ENCODE measurements around the gene STIM2. TPM values are rescaled to one million over a fixed set of nuclear protein-coding genes. Genes with fewer than 3 reads are reported as not detected.

Gene STIM2
- total RNA-seq, 1 experiment from 2014 or later = 23.9 TPM

DNA sequence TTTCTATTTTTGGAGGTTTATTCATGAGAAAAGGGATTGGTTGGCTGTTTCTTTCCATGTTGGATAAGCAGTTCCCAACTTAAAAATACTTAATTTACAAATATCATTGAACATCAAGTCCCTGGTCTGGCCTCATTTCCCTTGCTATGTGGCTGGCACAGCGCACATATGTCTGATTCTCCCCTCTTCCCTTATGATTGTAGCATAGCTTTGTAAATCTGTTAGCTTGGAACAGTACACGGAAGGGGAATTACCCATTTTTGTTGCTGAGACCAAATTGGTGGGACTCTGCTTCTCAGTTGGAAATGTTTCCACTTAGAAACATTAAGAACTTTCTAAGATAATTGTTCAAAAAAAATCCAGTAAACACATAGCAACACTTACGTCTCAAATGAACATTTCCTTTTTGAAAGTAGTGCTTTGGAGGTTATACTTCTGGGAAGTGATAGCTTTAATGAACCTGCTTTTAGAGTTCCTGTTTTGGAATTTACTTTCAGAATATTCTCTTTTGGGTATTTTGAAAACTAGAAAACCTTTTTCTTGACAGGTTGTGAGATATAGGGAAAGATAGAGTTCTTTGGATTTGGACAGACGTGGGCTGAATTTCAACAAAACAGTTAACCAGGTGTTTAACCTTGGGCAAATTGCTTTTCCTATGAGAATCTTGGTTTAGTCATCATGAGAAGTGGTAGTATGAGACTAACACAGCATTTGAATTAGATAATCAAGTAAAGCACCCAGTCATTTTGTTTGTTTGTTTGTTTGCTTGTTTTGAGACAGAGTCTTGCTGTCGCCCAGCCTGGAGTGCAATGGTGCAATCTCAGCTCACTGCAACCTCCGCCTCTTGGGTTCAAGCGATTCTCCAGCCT, 47.3 kb downstream of the STIM2 start:
- CTCF ChIA-PET = interaction anchor here (0.5 kb wide), 1 partner anchor 52 kb away, joined by 20 read pairs; no protein-coding TSS in a partner anchor
- Histone ChIP-seq H3K36me3 (ENCODE audit: control insufficient read depth, insufficient read depth, low read length) (no peaks in the 10 kb centered on the region), H3K4me1 (ENCODE audit: control insufficient read depth, insufficient read depth, low read length) (no peaks in the 10 kb centered on the region), H3K9me3 (ENCODE audit: control insufficient read depth, insufficient read depth, low read depth, low read length) (no peaks in the 10 kb centered on the region), H3K27ac (ENCODE audit: low read length) (no peak overlapping the region), H3K4me3 (ENCODE audit: low read depth in 2 of 2, low read length in 2 of 2) (no peak overlapping the region), H3K27me3 (ENCODE audit: control insufficient read depth, insufficient read depth, low read length) (no peaks in the 10 kb centered on the region)
- ATAC-seq = no peak
- BruUV-seq (replicated peaks) = no TSS peak
- TF ChIP-seq SIN3A (IDR thresholded peaks at IDR 0.05; ENCODE audit: borderline replicate concordance, insufficient read depth, low read depth, low read length) = no peak
- TF ChIP-seq POLR2AphosphoS5 (IDR thresholded peaks at IDR 0.05; ENCODE audit: low read depth, low read length) = no peak
- no peak for TF ChIP-seq TCF7L2 (IDR thresholded peaks at IDR 0.05; ENCODE audit: low read depth, low read length)
- in situ Hi-C loops (cut with HindIII; ENCODE audit: low pct_unique_long_range_greater_than_20kb, low sequenced_read_pairs) = no loop called here
- DNase-seq (ENCODE audit: low read depth, low spot score) = no peak
- POLR2A ChIA-PET = no interaction called here
- intact Hi-C loops (cut with micrococcal nuclease; ENCODE audit: unreplicated experiment) = no loop called here

DNA sequence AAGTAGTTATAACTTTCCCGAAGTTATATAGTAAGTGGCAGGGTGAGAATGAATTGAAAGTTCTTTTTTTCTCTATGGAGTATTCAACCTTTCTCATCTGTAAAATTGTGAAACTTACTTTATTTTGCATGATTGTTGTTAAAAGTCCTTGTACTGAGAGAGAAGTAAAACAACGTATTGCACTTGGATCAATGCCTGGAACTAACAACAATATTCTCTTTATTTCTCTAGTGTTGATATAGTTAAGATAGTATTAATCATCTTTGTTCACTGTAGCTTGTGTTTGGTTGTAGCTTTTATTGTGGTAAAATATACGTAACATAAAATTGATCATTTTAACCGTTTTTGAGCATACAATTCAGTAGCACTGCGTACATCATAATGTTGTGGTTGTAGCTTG, 48.7 kb downstream of the STIM2 start:
- no peak for TF ChIP-seq POLR2AphosphoS5 (IDR thresholded peaks at IDR 0.05; ENCODE audit: low read depth, low read length)
- TF ChIP-seq SIN3A (IDR thresholded peaks at IDR 0.05; ENCODE audit: borderline replicate concordance, insufficient read depth, low read depth, low read length) = no peak
- TF ChIP-seq, protein P1, sequence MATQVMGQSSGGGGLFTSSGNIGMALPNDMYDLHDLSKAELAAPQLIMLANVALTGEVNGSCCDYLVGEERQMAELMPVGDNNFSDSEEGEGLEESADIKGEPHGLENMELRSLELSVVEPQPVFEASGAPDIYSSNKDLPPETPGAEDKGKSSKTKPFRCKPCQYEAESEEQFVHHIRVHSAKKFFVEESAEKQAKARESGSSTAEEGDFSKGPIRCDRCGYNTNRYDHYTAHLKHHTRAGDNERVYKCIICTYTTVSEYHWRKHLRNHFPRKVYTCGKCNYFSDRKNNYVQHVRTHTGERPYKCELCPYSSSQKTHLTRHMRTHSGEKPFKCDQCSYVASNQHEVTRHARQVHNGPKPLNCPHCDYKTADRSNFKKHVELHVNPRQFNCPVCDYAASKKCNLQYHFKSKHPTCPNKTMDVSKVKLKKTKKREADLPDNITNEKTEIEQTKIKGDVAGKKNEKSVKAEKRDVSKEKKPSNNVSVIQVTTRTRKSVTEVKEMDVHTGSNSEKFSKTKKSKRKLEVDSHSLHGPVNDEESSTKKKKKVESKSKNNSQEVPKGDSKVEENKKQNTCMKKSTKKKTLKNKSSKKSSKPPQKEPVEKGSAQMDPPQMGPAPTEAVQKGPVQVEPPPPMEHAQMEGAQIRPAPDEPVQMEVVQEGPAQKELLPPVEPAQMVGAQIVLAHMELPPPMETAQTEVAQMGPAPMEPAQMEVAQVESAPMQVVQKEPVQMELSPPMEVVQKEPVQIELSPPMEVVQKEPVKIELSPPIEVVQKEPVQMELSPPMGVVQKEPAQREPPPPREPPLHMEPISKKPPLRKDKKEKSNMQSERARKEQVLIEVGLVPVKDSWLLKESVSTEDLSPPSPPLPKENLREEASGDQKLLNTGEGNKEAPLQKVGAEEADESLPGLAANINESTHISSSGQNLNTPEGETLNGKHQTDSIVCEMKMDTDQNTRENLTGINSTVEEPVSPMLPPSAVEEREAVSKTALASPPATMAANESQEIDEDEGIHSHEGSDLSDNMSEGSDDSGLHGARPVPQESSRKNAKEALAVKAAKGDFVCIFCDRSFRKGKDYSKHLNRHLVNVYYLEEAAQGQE (IDR thresholded peaks at IDR 0.05; ENCODE audit: insufficient read depth in 1 of 2, low read depth in 2 of 2, low read length in 1 of 2) = no peak
- no peak for TF ChIP-seq TCF7L2 (IDR thresholded peaks at IDR 0.05; ENCODE audit: low read depth, low read length)
- TF ChIP-seq, protein P2, sequence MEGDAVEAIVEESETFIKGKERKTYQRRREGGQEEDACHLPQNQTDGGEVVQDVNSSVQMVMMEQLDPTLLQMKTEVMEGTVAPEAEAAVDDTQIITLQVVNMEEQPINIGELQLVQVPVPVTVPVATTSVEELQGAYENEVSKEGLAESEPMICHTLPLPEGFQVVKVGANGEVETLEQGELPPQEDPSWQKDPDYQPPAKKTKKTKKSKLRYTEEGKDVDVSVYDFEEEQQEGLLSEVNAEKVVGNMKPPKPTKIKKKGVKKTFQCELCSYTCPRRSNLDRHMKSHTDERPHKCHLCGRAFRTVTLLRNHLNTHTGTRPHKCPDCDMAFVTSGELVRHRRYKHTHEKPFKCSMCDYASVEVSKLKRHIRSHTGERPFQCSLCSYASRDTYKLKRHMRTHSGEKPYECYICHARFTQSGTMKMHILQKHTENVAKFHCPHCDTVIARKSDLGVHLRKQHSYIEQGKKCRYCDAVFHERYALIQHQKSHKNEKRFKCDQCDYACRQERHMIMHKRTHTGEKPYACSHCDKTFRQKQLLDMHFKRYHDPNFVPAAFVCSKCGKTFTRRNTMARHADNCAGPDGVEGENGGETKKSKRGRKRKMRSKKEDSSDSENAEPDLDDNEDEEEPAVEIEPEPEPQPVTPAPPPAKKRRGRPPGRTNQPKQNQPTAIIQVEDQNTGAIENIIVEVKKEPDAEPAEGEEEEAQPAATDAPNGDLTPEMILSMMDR (IDR thresholded peaks at IDR 0.05) = no peak
- H3K9me3 ChIP-seq (ENCODE audit: control insufficient read depth, insufficient read depth, low read depth, low read length) = no peaks in the 10 kb centered on the region
- no peaks in the 10 kb centered on the region for H3K27me3 ChIP-seq (ENCODE audit: control insufficient read depth, insufficient read depth, low read length)
- no peaks in the 10 kb centered on the region for H3K36me3 ChIP-seq (ENCODE audit: control insufficient read depth, insufficient read depth, low read length)
- DNase-seq (ENCODE audit: low read depth, low spot score) = no peak
- in situ Hi-C loops (cut with HindIII; ENCODE audit: low pct_unique_long_range_greater_than_20kb, low sequenced_read_pairs) (no loop called here), intact Hi-C loops (cut with micrococcal nuclease; ENCODE audit: unreplicated experiment) (no loop called here)
- no peak for ATAC-seq
- no TSS peak for BruUV-seq (replicated peaks)
- no peak overlapping the region for H3K4me3 ChIP-seq (ENCODE audit: low read depth in 2 of 2, low read length in 2 of 2)
- no peaks in the 10 kb centered on the region for H3K4me1 ChIP-seq (ENCODE audit: control insufficient read depth, insufficient read depth, low read length)
- ChIA-PET CTCF (no interaction called here), POLR2A (no interaction called here)
- H3K27ac ChIP-seq (ENCODE audit: low read length) = no peak overlapping the region

DNA sequence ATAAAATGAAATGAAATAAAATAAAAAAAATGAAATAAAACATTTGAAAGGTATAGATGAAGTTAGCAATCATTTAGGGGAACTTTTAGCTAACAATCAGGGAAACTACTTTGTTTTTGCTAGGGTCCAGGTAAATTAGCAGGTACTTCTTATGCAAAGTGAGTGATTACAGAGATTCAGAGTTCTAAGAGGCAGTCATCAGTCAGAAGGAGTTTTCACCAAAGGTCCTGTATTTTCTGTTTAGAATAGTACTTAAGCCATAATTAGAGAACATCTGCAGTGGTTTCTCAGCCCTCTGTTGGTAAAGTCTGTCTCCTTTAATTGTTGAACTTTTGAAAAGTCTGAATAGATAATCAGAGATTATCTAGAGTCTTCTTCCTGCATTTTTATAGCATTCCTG, 50.6 kb downstream of the STIM2 start:
- Histone ChIP-seq H3K27me3 (ENCODE audit: control insufficient read depth, insufficient read depth, low read length) (no peaks in the 10 kb centered on the region), H3K4me1 (ENCODE audit: control insufficient read depth, insufficient read depth, low read length) (no peaks in the 10 kb centered on the region), H3K36me3 (ENCODE audit: control insufficient read depth, insufficient read depth, low read length) (no peaks in the 10 kb centered on the region), H3K4me3 (ENCODE audit: low read depth in 2 of 2, low read length in 2 of 2) (no peak overlapping the region), H3K9me3 (ENCODE audit: control insufficient read depth, insufficient read depth, low read depth, low read length) (no peaks in the 10 kb centered on the region), H3K27ac (ENCODE audit: low read length) (no peak overlapping the region)
- ChIA-PET CTCF (no interaction called here), POLR2A (no interaction called here)
- TF ChIP-seq, protein P2 (IDR thresholded peaks at IDR 0.05) = no peak
- TF ChIP-seq POLR2AphosphoS5 (IDR thresholded peaks at IDR 0.05; ENCODE audit: low read depth, low read length) (no peak), SIN3A (IDR thresholded peaks at IDR 0.05; ENCODE audit: borderline replicate concordance, insufficient read depth, low read depth, low read length) (no peak), TCF7L2 (IDR thresholded peaks at IDR 0.05; ENCODE audit: low read depth, low read length) (no peak)
- TF ChIP-seq, protein P1 (IDR thresholded peaks at IDR 0.05; ENCODE audit: insufficient read depth in 1 of 2, low read depth in 2 of 2, low read length in 1 of 2) = no peak
- ATAC-seq (no peak), DNase-seq (ENCODE audit: low read depth, low spot score) (no peak)
- in situ Hi-C loops (cut with HindIII; ENCODE audit: low pct_unique_long_range_greater_than_20kb, low sequenced_read_pairs) (no loop called here), intact Hi-C loops (cut with micrococcal nuclease; ENCODE audit: unreplicated experiment) (no loop called here)
- no TSS peak for BruUV-seq (replicated peaks)

All from Panc1 (cell line).